CD4-positive, CD25-positive, alpha-beta regulatory T cell (primary cell): ENCODE data around the gene ADGRG6. TPM values are rescaled to one million over a fixed set of nuclear protein-coding genes. Genes with fewer than 3 reads are reported as not detected.

Source experiments
- ATAC-seq, 2 donors: fragments of 150-1000 bp; cut with Tn5 transposase; one replicate each; pipeline ENCODE4 v1.10.0; 2021; ENCODE audit warnings: low read depth in 2 of 2, moderate number of reproducible peaks in 2 of 2, moderate library complexity in 1 of 2
- DNase-seq, 3 donors: peaks; one replicate each; pipeline versions ENCODE4 v3.0.0 to v3.0.0-alpha.2; 2012 to 2022; ENCODE audit warnings: mixed read lengths in 1 of 3
- H3K27ac ChIP-seq: one replicate; pipeline ENCODE4 v1.7.0; 2013; ENCODE audit warnings: mild to moderate bottlenecking, low read length; ENCODE audit not compliant: insufficient read depth, poor library complexity, severe bottlenecking
- H3K27me3 ChIP-seq: one replicate; pipeline ENCODE4 v1.7.0; 2013; ENCODE audit warnings: low read length; ENCODE audit not compliant: control insufficient read depth, insufficient read depth
- H3K36me3 ChIP-seq: one replicate; pipeline ENCODE4 v1.7.0; 2013; ENCODE audit warnings: mild to moderate bottlenecking, low read length, moderate library complexity; ENCODE audit not compliant: control insufficient read depth, insufficient read depth
- H3K4me1 ChIP-seq: 2 replicates; pipeline ENCODE4 v1.7.0; 2013; ENCODE audit warnings: mild to moderate bottlenecking, low read length; ENCODE audit not compliant: insufficient read depth, control insufficient read depth, poor library complexity, severe bottlenecking
- H3K4me3 ChIP-seq: one replicate; pipeline ENCODE4 v1.7.0; 2013; ENCODE audit warnings: low read depth, mild to moderate bottlenecking, low read length, moderate library complexity
- H3K9me3 ChIP-seq, 2 experiments: 1 replicate in 1 of 2; 2 replicates in 1 of 2; pipeline ENCODE4 v1.7.0; 2013; ENCODE audit warnings: low read length in 2 of 2, mild to moderate bottlenecking in 1 of 2, moderate library complexity in 1 of 2; ENCODE audit not compliant: control insufficient read depth in 2 of 2
- H3K27ac Mint-ChIP-seq, 3 donors: one replicate each; pipeline ENCODE4 v1.8.0; 2020 to 2022; ENCODE audit warnings: mild to moderate bottlenecking in 3 of 3, mixed read lengths in 3 of 3, moderate library complexity in 2 of 3
- H3K27me3 Mint-ChIP-seq: one replicate; pipeline ENCODE4 v1.8.0; 2022; ENCODE audit warnings: mild to moderate bottlenecking, mixed read lengths
- H3K36me3 Mint-ChIP-seq: one replicate; pipeline ENCODE4 v1.8.0; 2020; ENCODE audit warnings: mixed read lengths
- H3K4me1 Mint-ChIP-seq, 4 donors: one replicate each; pipeline ENCODE4 v1.8.0; 2020 to 2022; ENCODE audit warnings: mixed read lengths in 4 of 4, mild to moderate bottlenecking in 1 of 4
- H3K4me3 Mint-ChIP-seq, 4 donors: one replicate each; pipeline ENCODE4 v1.8.0; 2020 to 2022; ENCODE audit warnings: mild to moderate bottlenecking in 4 of 4, mixed read lengths in 4 of 4, moderate library complexity in 3 of 4
- H3K9me3 Mint-ChIP-seq, 7 donors: one replicate each; pipeline ENCODE4 v1.8.0; 2020 to 2022; ENCODE audit warnings: mixed read lengths in 7 of 7, mild to moderate bottlenecking in 3 of 7, moderate library complexity in 2 of 7
- polyA plus RNA-seq, 4 donors: library from polyadenylated mRNA; unstranded; fragments of 300-500 nt; fragmentation: Illumina TruSeq; gene quantifications; one replicate each; pipeline ENCODE4 v1.2.3, GENCODE V29; 2021
- total RNA-seq: library from RNA; stranded (reverse); gene quantifications from one replicate; pipeline ENCODE4 v1.2.3, GENCODE V29; 2022

ADGRG6 gene
- total and polyA plus RNA-seq, 5 donors from 2014 or later, result 0.74 TPM; not detected in 4

DNA sequence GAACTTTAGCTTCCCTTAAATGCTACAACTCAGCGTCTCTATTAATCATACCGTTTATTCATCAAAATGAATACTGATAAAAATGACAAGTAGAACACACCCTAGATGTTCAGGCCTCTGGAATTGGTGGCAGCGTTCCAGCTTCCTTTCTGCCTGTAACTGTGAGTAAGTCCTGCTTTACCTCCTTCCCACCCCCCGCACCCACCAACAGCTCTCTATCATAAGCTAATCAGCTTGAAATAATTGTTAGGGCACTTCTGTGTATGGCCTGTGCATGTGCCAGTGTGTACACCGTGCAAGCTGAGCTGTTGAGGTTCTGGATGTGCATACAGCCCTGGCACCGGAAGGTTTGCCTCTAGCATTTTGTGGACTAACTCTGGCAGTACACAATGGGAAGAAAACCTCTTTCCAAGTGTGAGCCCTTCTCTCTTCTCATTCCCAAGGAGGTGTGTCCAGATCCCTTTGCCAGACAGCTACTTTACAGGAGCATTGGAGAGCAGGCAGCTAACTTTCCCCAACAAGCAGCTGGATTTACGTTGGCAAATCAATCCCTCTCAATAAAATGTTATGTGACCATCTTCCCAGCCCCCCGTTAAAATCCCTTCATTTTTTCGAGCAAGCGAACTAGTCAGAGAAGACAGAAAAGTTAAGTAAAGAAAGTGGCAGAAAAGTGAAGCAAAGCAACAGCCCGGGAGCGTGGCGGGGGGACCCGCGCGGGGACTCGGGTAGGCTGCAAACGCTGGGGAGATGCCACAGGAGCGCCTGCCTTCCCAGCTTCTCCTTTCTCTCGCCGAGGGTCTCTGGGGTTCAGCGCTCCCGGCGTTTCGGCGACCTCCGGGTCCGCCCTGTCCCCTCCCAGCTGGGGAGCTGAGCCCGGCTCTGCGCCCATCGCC is 803 bp upstream of the ADGRG6 start:
- ATAC-seq (peak in 1 of 2 donors; percentile 16), DNase-seq (no peak)
- H3K27me3 Mint-ChIP-seq, result peaks cover 41% of the 10 kb centered on the region
- H3K4me1 Mint-ChIP-seq, result peaks cover 0 to 12% (median under 1%) of the 10 kb centered on the region in 4 donors
- H3K9me3 Mint-ChIP-seq, result peaks cover 0 to 2% (median 0%) of the 10 kb centered on the region in 7 donors
- no peak overlapping the region for H3K27ac ChIP-seq
- H3K36me3 ChIP-seq, result no peaks in the 10 kb centered on the region
- H3K9me3 ChIP-seq, result no peaks in the 10 kb centered on the region
- H3K36me3 Mint-ChIP-seq, result no peaks in the 10 kb centered on the region
- peaks cover 8% of the 10 kb centered on the region for H3K4me1 ChIP-seq
- no peak overlapping the region for H3K27ac Mint-ChIP-seq
- H3K4me3 ChIP-seq, result no peak overlapping the region
- H3K4me3 Mint-ChIP-seq, result peak overlapping the region in 2 of 4 donors; percentile 36 to 52
- peaks cover 12% of the 10 kb centered on the region for H3K27me3 ChIP-seq

DNA sequence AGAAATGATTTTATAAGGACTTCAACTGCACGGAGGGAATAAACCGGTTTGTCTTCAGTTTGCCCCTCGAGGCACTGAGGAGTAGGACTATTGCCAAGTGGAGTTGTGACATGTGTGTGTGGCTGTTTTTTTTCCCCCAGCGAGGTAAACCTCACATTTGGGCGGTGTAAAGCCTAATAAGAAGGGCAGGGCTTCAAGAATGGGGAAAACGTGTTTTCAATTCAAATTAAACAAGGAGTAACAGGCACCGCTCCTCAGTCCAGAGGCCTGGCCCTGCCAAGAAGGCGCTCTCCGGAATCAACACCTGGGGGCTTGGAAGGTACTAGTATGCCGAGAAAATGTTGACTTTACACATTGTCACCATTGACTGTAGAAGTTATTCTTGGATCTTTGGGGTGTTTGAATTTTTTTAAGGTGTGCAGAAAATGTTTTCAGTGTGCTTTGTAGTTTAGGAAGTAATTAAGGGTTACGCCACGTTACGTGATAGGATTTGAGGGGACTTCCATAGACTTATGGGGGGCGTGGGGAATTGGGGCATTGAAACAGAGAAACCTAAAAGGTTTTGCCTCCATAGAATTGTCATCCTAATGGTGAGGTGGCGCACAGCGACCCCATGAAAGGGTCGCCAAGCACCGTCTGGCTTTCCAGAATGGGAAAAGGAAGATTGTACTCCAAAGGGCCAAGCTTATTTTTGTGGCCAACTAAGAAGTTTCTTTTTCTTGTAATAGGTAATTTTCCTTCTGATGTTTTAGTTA is 791 bp downstream of the ADGRG6 start:
- no peak for ATAC-seq
- no peaks in the 10 kb centered on the region for H3K9me3 ChIP-seq

GRCh38 chr6:142303176-142303533 is 1.3 kb downstream of the ADGRG6 start:
- H3K36me3 ChIP-seq, result no peaks in the 10 kb centered on the region
- DNase-seq, result no peak

More for the DNA sequence above, 791 bp downstream of the ADGRG6 start:
- H3K27me3 ChIP-seq, result peaks cover 12% of the 10 kb centered on the region
- peaks cover 8% of the 10 kb centered on the region for H3K4me1 ChIP-seq
- H3K9me3 Mint-ChIP-seq, result peaks cover 0 to 2% (median 0%) of the 10 kb centered on the region in 7 donors
- DNase-seq, result no peak
- H3K27me3 Mint-ChIP-seq, result peaks cover 38% of the 10 kb centered on the region
- H3K36me3 ChIP-seq, result no peaks in the 10 kb centered on the region
- no peak overlapping the region for H3K4me3 ChIP-seq
- peaks cover 0 to 12% (median under 1%) of the 10 kb centered on the region in 4 donors for H3K4me1 Mint-ChIP-seq
- H3K27ac Mint-ChIP-seq, result no peak overlapping the region
- no peak overlapping the region for H3K27ac ChIP-seq
- H3K4me3 Mint-ChIP-seq, result peak overlapping the region in 1 of 4 donors; percentile 41
- H3K36me3 Mint-ChIP-seq, result no peaks in the 10 kb centered on the region

GRCh38 chr6:142304241-142304640 is 2.4 kb downstream of the ADGRG6 start:
- no peak for DNase-seq
- Mint-ChIP-seq H3K27me3 (peaks cover 34% of the 10 kb centered on the region), H3K4me1 (peaks cover 0 to 12% (median under 1%) of the 10 kb centered on the region in 4 donors), H3K4me3 (no peak overlapping the region), H3K36me3 (no peaks in the 10 kb centered on the region), H3K27ac (no peak overlapping the region), H3K9me3 (peaks cover 0 to 2% (median 0%) of the 10 kb centered on the region in 7 donors)
- Histone ChIP-seq H3K4me1 (peaks cover 8% of the 10 kb centered on the region), H3K27ac (no peak overlapping the region), H3K27me3 (peaks cover 12% of the 10 kb centered on the region), H3K36me3 (no peaks in the 10 kb centered on the region), H3K9me3 (no peaks in the 10 kb centered on the region), H3K4me3 (no peak overlapping the region)
- no peak for ATAC-seq

More at GRCh38 chr6:142303176-142303533, 1.3 kb downstream of the ADGRG6 start:
- H3K4me3 Mint-ChIP-seq, result no peak overlapping the region
- no peak overlapping the region for H3K27ac Mint-ChIP-seq
- H3K9me3 ChIP-seq, result no peaks in the 10 kb centered on the region
- peaks cover 8% of the 10 kb centered on the region for H3K4me1 ChIP-seq
- H3K4me3 ChIP-seq, result no peak overlapping the region
- H3K27ac ChIP-seq, result no peak overlapping the region
- peaks cover 0 to 12% (median under 1%) of the 10 kb centered on the region in 4 donors for H3K4me1 Mint-ChIP-seq
- H3K27me3 Mint-ChIP-seq, result peaks cover 36% of the 10 kb centered on the region
- H3K27me3 ChIP-seq, result peaks cover 12% of the 10 kb centered on the region
- ATAC-seq, result no peak
- H3K9me3 Mint-ChIP-seq, result peaks cover 0 to 2% (median 0%) of the 10 kb centered on the region in 7 donors
- H3K36me3 Mint-ChIP-seq, result no peaks in the 10 kb centered on the region

DNA sequence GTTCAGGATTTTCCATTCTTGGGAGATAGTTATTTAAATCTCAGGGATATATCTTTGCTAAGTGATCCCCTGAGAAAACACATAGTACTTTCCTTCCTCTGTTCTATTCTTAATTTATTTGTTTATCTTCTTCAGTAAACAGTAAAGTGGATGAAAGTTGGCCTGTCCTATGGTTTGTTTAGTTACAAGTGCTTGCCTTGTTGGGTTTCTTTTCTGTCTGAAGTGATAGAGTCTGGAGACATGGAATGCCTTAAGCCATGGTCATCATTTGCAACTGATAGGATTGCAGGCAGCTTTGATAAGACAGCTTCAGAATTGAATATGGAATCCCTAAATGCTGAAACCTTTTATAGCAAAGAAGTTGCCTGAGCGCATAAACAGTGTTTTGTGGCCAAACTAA is 4.9 kb downstream of the ADGRG6 start:
- peaks cover 0 to 3% (median 0%) of the 10 kb centered on the region in 7 donors for H3K9me3 Mint-ChIP-seq
- Histone ChIP-seq H3K27me3 (peaks cover 3% of the 10 kb centered on the region), H3K4me1 (peaks cover 6% of the 10 kb centered on the region), H3K9me3 (no peaks in the 10 kb centered on the region), H3K36me3 (no peaks in the 10 kb centered on the region), H3K4me3 (no peak overlapping the region), H3K27ac (no peak overlapping the region)
- H3K27me3 Mint-ChIP-seq, result peaks cover 34% of the 10 kb centered on the region
- H3K4me3 Mint-ChIP-seq, result no peak overlapping the region
- no peak for DNase-seq
- ATAC-seq, result no peak
- no peaks in the 10 kb centered on the region for H3K36me3 Mint-ChIP-seq
- peaks cover 0 to 8% (median 0%) of the 10 kb centered on the region in 4 donors for H3K4me1 Mint-ChIP-seq
- H3K27ac Mint-ChIP-seq, result no peak overlapping the region

GRCh38 chr6:142307963-142308748 is 6.3 kb downstream of the ADGRG6 start:
- Histone ChIP-seq H3K9me3 (no peaks in the 10 kb centered on the region), H3K27me3 (peaks cover 3% of the 10 kb centered on the region), H3K36me3 (no peaks in the 10 kb centered on the region), H3K27ac (no peak overlapping the region), H3K4me1 (no peaks in the 10 kb centered on the region), H3K4me3 (no peak overlapping the region)
- Mint-ChIP-seq H3K27ac (no peak overlapping the region), H3K9me3 (peaks cover 0 to 4% (median 0%) of the 10 kb centered on the region in 7 donors), H3K36me3 (no peaks in the 10 kb centered on the region), H3K27me3 (peaks cover 23% of the 10 kb centered on the region), H3K4me1 (peaks cover 0 to 2% (median 0%) of the 10 kb centered on the region in 4 donors), H3K4me3 (no peak overlapping the region)
- ATAC-seq, result no peak
- DNase-seq, result no peak

GRCh38 chr6:142309426-142309825 is 7.6 kb downstream of the ADGRG6 start:
- H3K9me3 ChIP-seq, result no peaks in the 10 kb centered on the region
- no peak overlapping the region for H3K27ac Mint-ChIP-seq

More at GRCh38 chr6:142309426-142309825, 7.6 kb downstream of the ADGRG6 start:
- no peak for ATAC-seq
- Histone ChIP-seq H3K4me1 (no peaks in the 10 kb centered on the region), H3K27me3 (no peaks in the 10 kb centered on the region), H3K4me3 (no peak overlapping the region), H3K27ac (no peak overlapping the region), H3K36me3 (no peaks in the 10 kb centered on the region)
- DNase-seq, result no peak
- H3K4me3 Mint-ChIP-seq, result no peak overlapping the region
- peaks cover 20% of the 10 kb centered on the region for H3K27me3 Mint-ChIP-seq
- no peaks in the 10 kb centered on the region for H3K36me3 Mint-ChIP-seq
- peaks cover 0 to 4% (median 0%) of the 10 kb centered on the region in 7 donors for H3K9me3 Mint-ChIP-seq
- no peaks in the 10 kb centered on the region for H3K4me1 Mint-ChIP-seq
